Frontal cortex (tissue), 4 donors: ENCODE data around the gene GOLM1. TPM values are rescaled to one million over a fixed set of nuclear protein-coding genes. Genes with fewer than 3 reads are reported as not detected.

ENCODE experiments used
- DNase-seq, 2 donors: peaks; one replicate each; pipeline ENCODE4 v3.0.0; 2012; ENCODE audit warnings: low spot score in 2 of 2
- FAIRE-seq: peaks from 2 replicates; lab custom pipeline; 2012; peaks lifted over from hg19 to GRCh38; lab: Jason Lieb, UNC
- total RNA-seq: library from RNA; depleted of rRNA; stranded (reverse); fragments of >200 nt; gene quantifications from one replicate; pipeline ENCODE4 v1.2.3, GENCODE V29; 2014
- donor health status: control.
- donor health status: control.
- donor health status: control.

Gene GOLM1
- total RNA-seq, 1 donor from 2014 or later, result 88.9 TPM

DNA sequence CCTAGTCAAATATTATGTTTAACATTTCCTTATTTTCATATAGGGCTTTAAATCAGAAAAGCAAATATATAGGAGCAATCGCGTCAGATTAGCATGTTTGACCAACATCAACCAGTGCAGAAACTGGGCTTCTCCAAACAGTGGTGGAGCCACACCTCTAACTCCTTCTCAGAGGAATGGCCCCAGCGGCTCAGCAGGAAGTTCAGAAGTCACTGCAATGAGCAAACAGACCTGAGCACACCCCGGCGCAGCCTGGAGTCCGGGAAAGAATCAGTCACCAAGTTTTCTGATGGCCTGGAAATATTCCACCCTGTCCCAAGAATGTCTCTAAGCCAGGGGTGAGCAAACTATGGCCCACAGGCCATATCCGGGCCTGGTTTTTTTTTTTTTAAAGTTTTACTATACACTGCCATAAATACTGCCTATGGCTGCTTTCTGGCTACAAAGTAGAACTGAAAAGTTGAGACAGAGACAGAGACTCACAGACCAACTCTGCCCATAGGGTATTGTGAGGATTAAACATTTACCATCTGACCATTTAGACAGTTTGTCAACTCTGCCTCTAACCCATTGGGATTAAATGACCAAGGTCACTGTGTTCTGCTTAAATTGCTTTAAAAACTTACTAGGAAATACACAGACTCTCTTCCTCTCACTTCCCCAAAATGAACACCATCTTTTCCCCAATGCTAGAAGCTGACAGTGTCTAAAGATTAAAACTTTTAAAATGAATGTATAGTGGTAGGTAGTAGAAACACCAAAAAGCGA, 5.4 kb downstream of the GOLM1 start:
- FAIRE-seq (no peak), DNase-seq (no peak)

DNA sequence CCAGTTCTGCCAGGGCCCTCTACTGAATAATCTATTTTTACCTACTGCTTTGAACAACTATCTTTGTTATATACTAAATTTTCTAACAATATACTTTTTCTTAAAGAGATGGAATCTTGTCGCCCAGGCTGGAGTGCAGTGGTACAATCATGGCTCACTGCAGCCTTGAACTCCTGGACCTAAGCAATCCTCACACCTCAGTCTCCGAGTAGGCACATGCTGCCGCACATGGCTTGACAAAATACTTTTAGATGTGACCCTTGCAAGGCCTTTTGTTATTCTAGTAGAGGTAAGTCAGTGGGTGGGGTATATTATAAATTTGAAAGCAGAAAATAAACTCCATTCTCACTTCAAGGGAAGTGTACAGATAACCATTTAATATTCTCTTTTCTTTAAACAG, 7.9 kb downstream of the GOLM1 start:
- DNase-seq, result no peak
- no peak for FAIRE-seq

DNA sequence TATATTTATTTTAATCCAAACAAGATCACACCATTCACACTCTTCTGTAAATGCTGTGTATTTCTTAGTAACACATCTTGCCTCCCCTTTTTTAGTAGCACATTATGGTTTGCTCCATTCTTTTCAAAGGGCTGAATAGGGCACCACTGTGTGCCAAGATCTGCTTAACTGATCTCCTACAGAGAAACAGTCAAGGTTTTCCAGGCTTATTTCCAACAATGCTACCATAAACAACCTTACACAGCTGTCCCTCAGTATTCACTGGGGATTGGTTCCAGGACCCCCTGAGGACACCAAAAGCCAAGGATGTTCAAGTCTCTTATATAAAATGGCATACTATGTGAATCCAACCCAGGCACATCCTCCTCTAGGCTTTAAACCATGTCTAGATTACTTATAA, 16.5 kb downstream of the GOLM1 start:
- DNase-seq (no peak), FAIRE-seq (no peak)

DNA sequence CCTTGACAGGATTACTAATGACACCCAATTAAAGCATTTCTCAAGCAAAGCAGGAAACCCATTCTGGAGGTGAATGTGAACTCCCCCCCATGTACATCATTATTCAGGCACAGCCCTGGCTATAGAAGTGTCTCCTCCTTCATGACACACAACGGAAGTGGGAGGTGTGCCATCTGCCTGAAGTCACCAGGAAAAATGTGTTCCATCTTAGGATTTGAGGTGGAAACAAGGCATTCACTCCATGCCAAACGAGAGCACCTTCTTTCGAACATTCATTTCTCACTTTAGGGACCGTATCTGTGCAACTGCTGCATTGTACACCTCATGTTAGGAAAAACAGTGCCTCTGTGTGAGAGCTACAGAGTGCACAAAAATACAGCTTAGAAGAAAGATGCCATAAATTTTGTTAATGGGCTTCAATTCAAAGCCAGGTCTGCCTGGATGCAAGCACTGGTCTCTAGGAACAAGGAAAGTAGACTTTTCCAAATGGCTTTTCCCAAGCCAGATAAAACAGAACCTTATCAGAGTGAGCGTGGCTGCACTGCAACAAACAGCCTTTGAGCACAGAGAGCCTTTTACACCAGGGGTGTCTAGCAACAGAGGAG, 19.4 kb downstream of the GOLM1 start:
- peak in 1 of 2 donors; percentile 29 for DNase-seq
- FAIRE-seq, result no peak

DNA sequence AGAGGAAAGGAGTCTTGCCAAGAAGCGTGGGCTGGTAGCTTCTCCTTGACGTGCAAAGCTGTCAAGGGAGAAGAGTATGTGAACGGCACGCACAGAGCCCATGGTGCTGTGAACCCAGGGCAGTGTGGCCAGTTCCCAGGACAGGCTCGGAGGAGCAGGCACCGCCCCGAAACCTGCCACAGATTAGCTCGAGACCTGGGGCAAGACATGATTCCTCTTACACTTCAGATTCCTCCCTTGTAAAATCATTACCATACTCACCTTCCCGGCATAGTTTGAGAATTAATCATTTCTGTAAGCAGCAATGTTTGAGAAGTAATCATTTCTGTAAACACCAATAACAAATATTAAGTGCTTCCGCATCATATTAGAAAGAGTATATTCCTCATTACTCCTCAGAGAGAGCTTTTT, 19.9 kb downstream of the GOLM1 start:
- DNase-seq, result no peak
- no peak for FAIRE-seq

DNA sequence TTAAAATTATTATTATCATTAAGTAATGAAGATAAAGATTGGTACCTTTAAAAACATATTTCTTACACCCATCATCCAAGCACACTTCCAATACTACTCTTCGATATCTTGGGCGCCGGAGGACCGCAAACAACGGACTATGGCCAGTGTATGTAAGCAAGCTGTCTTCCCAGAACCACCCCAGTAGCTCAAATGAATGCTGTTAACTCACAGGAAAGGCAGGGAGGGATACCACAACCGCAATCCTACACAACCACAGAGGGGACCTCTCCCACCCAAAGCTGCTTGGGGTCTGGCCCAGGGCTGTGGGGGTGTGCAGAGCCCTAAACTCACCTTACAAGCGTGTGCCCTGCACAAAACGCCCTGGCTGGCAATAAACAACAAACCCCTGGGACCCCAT, 20.6 kb downstream of the GOLM1 start:
- FAIRE-seq (no peak), DNase-seq (no peak)

DNA sequence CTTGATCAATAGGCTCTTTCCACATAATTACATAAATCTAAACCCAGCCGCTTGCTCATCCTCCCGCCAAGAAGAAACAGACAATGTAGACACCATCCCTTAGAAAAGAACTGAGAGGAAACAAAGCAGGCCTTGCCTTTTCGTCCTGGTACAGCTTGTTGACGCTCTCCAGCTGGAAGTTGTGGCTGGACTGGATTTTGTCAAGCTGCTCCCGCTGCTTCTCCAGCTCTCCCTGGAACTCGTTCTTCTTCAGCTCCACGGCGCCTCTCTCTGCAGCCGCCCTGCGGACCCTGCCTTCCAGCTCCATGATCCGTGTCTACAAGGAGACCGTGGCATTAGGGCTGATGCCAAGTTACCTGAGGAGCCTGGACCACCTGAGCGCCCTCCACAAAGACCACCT, 22.1 kb downstream of the GOLM1 start:
- no peak for DNase-seq

DNA sequence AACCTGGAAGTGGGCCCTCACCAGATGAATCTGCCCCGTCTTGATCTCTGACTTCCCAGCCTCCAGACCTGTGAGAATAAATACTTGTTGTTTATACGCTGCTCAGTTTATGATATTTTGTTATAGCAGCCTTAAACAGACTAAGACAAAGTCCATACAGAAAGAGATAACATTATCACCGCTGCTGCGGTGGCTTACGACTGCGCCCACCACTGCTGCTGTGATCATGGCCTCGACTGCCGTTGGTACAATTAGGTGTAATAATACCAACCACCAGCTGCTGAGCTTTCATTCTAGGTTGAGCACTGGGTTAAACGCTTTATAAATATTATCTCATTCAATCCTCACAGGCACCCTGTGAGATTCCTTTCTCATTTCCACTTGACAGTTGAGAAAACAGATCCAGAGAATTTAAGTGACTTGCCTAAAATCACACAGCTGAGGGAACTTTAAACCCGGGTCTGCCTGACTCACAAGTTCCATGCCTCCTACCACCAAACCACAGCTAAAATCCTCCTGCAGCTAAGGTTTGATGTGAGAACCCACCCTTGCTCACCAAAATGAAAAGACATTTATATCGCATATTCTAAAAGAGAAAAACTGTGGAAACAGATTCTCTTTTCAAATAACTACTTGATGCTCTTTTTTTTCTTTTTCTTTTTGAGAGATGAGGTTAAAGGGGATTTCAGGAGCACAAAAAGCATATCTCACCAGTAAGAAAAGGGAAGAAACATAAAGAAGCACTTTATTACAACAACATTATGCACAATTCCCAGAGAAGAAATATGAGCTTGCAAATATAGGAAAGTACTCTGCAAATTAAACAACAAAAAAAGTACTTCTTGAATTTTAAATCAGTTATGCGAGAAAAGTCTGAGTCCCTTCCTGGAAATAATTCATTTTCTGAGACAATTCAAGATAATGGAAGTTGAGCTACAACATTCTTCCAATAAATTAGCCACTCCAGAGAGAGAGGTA, 23.9 kb downstream of the GOLM1 start:
- DNase-seq (no peak), FAIRE-seq (no peak)

More for the DNA sequence above, 22.1 kb downstream of the GOLM1 start:
- FAIRE-seq, result no peak

DNA sequence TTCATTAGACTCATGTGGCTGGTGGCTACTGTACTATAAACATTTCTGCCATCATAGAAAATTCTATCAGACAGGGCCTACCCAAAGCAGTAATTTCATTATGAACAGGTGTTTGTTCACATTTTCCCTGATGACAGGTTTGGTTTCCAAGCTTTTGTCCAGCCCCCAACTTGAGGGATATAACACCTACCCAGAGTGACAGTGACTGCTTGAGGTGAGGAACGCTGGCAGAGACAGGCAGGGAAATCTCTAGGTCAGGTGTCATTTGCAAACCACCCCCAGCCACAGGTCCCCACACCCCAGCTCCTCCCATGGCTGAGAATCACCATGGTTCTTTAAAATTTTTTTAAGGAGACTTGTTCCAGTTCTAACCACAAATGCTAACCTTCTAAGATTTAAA, 25.5 kb downstream of the GOLM1 start:
- FAIRE-seq (no peak), DNase-seq (no peak)

DNA sequence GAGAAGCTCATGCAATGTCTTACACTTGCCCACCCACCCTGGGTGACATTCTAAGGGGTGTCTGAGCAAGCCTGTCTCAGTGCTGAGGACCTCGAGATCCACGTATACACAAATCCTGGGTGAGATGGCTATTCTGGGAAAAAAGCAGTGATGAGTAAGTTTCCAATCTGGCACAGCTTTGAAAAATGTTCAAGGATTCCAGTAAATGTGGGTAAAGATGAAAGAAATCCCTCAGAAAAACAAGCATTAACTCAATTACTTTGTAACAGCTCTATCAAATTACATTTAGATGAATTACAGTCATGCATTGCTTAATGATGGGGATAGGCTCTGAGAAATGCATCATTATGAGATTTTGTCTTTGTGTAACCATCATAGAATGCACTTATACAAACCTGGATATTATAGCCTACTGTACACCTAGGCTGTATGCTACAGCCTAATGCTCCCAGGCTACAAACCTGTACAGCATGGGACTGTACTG, 26.9 kb downstream of the GOLM1 start:
- FAIRE-seq (no peak), DNase-seq (no peak)

DNA sequence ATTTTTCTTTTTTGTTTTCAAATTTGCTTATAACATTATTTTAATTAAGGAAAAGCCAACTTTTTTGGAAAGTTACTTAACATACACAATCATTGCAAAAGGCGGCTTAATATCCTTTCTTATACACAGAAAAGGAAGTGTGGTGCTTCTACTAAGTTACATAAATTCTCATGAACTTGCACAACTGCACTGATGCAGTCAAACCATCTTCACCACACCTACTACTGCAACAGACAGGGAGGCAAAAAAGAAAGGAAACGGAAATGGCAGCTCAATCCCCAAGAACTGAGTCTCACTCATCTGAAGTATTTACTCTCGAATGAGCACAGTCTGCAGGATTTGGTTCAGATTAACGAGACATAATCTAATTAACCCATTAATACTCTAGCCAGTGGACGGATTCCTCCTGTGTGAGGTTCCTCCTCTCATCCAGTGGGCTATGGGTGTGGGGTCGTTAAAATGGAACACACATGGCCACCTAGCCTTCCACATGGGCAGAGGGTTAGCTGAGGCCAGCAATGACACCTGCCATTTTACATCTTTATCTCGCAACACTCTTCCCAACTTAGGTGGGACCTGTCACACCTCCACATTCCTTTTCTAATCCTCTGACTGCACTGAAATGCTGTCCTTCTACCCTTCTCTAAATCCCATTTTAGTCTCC, 30.0 kb downstream of the GOLM1 start:
- FAIRE-seq (no peak), DNase-seq (no peak)

DNA sequence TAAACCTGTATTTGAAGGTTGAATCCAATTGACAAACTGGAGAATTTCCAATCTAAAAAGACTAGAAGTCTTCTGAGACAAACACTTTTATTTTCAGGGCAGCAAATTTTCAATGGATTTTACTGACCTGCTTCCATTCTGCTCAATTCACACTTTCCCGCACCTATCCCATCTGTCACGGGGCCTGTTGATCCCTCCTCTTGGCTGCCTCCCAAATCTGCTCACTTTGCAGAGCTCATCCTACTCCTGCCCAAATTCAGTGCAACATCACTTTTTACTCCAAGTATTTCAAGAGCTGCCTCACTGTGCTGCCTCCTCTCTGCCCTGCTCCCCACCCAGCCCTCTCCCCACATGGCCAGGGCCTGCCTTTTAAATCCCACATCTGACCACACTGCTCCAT, 35.1 kb downstream of the GOLM1 start:
- DNase-seq (no peak), FAIRE-seq (no peak)

DNA sequence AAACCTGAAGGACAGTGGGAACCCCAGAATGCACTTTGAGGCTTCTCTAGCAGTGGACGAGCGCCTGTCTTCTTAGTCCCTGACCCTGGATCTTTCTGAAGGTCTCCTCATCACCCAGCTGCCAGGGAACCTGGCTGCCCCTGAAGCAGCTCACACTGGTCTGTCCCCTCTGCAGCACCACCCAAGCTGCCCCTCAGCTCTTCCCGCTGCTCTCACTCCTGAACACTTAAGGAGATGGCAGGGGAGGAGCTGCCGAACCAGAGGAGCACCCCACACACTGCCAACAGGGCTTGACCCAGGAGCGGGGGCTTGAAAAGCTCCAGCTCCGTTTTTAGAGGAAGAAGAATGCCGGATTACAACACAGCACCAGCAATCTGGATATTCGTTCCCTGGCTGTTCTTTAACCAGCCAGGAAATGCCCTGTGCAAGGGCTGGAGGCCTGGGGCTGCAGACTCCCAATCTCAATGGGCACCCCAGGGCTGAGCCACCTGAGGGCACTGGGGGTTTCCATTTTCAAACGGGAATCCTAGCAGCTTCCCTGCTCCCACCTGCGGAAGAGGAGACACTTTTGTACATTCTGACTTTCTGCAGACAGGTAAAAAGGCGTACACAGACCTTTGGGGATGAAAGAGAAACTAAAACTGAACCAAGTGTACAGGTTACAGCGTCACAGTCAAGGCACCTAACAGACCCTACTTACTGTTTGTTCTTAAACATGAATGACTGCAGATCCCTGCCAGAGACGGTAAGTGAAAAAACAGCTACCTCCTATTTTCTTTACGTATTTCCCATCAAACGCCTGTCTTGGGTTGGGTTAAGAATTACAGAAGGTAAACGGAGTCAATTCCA, 36.3 kb downstream of the GOLM1 start:
- FAIRE-seq (no peak), DNase-seq (no peak)

DNA sequence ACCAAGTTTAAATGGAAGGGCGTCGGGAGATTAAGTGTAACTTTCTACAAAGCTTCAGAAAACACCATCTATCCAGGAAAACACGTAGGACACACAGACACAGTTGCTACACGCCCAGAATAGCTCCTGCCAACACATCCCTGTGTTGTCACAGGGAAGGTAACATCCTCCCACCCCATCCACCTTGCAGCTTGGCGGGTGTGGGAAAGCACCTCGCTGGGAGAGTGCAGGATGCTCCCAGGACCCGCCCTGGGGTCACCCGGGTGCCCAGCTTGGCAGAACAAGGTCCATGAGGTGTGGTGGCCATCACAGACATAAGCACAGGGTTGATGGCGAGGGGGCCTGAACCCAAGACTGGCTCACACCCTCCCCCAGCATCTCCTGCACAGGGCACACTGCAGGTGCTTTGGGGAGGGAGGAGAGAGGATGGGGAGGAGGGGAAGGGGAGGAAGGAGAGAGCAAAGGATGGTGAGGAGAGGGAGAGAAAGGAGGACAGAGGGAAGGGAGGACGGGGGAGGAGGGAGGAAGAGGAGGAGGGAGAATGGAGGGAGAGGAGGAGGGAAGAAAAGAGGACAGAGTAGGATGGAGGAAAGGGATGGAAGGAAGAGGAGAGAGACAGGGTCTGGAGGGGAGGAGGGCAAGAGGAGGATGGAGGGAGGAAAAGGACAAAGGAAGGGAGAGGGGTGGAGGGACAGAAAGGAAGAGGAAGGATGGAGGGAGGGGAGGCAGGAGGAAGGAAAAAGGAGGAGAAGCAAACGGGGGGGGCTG, 37.2 kb downstream of the GOLM1 start:
- no peak for FAIRE-seq
- no peak for DNase-seq

DNA sequence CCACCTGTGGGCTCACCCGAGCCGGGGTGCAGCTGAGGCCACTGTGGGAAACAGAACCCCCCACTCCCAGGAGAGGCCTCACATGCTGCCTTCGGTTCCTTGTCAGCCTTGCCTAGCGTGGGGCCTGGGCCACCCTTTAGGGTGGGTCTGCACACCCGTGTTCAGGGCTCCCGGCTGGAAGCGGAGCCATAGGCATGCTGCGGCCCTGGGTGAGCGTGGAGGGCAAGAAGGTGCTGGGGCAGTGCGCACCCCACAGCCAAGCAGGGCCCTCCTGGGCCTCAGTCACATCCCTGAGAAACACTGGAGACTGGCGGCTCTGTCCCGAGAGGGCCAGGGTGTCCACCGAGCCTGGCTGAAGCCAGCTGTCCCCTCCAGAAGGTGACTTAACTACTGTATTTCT, 41.9 kb downstream of the GOLM1 start:
- FAIRE-seq, result no peak

DNA sequence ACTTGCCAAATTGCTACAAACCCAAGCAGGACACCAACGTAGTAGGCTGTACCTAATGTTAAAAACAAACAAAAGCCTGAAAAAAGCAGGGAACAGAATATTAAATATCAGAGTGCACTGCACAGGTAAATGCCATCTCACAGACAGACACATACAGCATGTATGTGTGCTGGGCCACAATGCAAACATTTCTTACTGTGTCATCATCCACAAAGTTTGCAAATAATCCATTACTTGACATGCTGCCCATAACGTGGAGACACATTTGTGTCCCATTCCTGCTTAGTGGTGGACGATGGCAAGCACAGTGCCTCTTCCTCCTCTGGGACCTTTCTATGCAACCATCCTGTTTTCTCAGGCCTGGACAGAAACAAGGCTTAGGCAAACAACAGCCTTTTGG, 44.7 kb downstream of the GOLM1 start:
- FAIRE-seq, result no peak
- no peak for DNase-seq

More for the DNA sequence above, 41.9 kb downstream of the GOLM1 start:
- DNase-seq, result no peak

DNA sequence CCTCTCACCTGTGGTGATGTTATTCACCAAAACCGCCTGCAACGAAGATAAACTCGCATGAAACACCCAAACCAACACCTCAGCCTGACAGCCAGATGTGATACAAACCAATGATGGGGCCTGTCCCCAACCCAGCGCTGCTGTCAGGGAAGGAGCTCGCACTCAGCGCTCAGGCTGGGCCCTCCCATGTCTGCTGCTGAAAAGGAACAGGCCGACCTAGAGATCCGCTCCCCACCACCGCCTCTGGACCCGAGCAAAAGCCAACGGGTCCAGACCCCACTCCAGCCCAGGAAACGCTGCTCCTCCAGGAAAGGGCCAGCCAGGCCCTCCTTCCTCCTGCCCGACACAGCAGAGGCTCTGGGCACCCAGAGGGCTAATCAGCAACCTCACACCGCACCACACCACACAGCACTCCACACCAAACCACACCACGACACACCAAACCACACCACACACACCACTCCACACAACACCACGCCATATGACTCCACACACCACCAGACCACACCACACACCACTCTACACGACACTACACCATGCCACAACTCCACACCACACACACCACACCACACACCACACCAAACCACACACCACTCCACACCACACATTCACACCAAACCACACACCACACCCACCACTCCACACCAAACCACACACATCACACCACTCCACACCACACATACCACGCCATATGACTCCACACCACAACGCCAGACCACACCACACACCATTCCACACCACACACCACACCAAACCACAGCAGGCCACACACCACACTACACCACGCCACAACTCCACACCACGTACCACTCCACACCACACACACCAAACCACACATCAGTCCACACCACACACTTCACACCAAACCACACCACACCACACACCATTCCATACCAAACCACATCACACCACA, 46.5 kb downstream of the GOLM1 start:
- FAIRE-seq (no peak), DNase-seq (no peak)
